ENCODE results near the gene ACVRL1. TPM values are rescaled to one million over a fixed set of nuclear protein-coding genes. Genes with fewer than 3 reads are reported as not detected.

ACVRL1 gene
- total and polyA plus RNA-seq, 9 of the 15 experiments (the other 6 are each of a cell fraction or from before 2014, with no cell fraction given): 0.07 to 1.4 (median 0.30) TPM

- 0 out of 4 replicates have a peak, but pooled peaks of 1 of the 2 experiments have one; percentile 39 for TF ChIP-seq ZNF639 (CRISPR knock-in tag; conservative IDR thresholded peaks at IDR 0.05 in 1 of 2, IDR thresholded peaks at IDR 0.05 in 1 of 2)
- TF ChIP-seq CEBPG (CRISPR knock-in tag; IDR thresholded peaks at IDR 0.05): peak; percentile 57; the same call in 1 of the 2 replicates
- TF ChIP-seq CEBPG (tag; conservative IDR thresholded peaks at IDR 0.05 in 1 of 2, IDR thresholded peaks at IDR 0.05 in 1 of 2): peak; percentile 85 to 94
- no peak for TF ChIP-seq ZNF165 (CRISPR knock-in tag; IDR thresholded peaks at IDR 0.05; ENCODE audit: borderline replicate concordance)
- TF ChIP-seq STAG1 (CRISPR knock-in tag; IDR thresholded peaks at IDR 0.05; ENCODE audit: borderline replicate concordance): no peak
- TF ChIP-seq MEIS2 (IDR thresholded peaks at IDR 0.05; ENCODE audit: partially characterized antibody): peak; percentile 94
- TF ChIP-seq NCOR1 (IDR thresholded peaks at IDR 0.05): peak; percentile 86
- TF ChIP-seq CHD1 (IDR thresholded peaks at IDR 0.05; ENCODE audit: low read length): no peak
- TF ChIP-seq KAT7 (CRISPR knock-in tag; IDR thresholded peaks at IDR 0.05; ENCODE audit: borderline replicate concordance): no peak
- TF ChIP-seq DNMT1 (IDR thresholded peaks at IDR 0.05): no peak
- peak; percentile 77 for TF ChIP-seq SMARCA4 (IDR thresholded peaks at IDR 0.05)
- TF ChIP-seq ZNF274 (IDR thresholded peaks at IDR 0.05; ENCODE audit: borderline replicate concordance, low read depth, low read length): no peak
- no peak for TF ChIP-seq ADNP (tag; IDR thresholded peaks at IDR 0.05)
- no peak for TF ChIP-seq ZNF551 (CRISPR knock-in tag; IDR thresholded peaks at IDR 0.05)
- TF ChIP-seq HOXB6 (CRISPR knock-in tag; IDR thresholded peaks at IDR 0.05; ENCODE audit: borderline replicate concordance): no peak
- TF ChIP-seq RCOR1 (IDR thresholded peaks at IDR 0.05; ENCODE audit: borderline replicate concordance in 1 of 2, low read depth in 2 of 2, low read length in 2 of 2): peak in 1 of 2 experiments; percentile 82; a peak in 2 of 4 replicates
- no peak for TF ChIP-seq AFF4 (CRISPR knock-in tag; IDR thresholded peaks at IDR 0.05)
- TF ChIP-seq NR2C2 (CRISPR knock-in tag; IDR thresholded peaks at IDR 0.05): no peak
- peak; percentile 43; the same call in 1 of the 2 replicates for TF ChIP-seq NR2C2 (tag; IDR thresholded peaks at IDR 0.05)
- TF ChIP-seq ID3 (CRISPR knock-in tag; IDR thresholded peaks at IDR 0.05): no peak
- TF ChIP-seq ID3 (tag; IDR thresholded peaks at IDR 0.05): no peak
- peak in 1 of 2 experiments; percentile 54; a peak in 1 of 4 replicates for TF ChIP-seq TRIM24 (IDR thresholded peaks at IDR 0.05)
- TF ChIP-seq GABPA (tag; conservative IDR thresholded peaks at IDR 0.05; ENCODE audit: low read depth): no peak
These were observed 47.5 kb downstream of the ACVRL1 start (continued) for GRCh38 chr12:51954561-51955361.
